Mesothelial cell of epicardium (in vitro differentiated cells): ENCODE data around the gene GABRB2. TPM values are rescaled to one million over a fixed set of nuclear protein-coding genes. Genes with fewer than 3 reads are reported as not detected.

Experiments used
- DNase-seq, 2 experiments: peaks; one replicate each; pipeline ENCODE4 v3.0.0; 2021; ENCODE audit warnings: low spot score in 2 of 2; ENCODE audit not compliant: unreplicated experiment in 2 of 2
- H3K27ac Mint-ChIP-seq: 2 replicates; pipeline ENCODE4 v1.8.0; 2021; ENCODE audit warnings: mixed read lengths
- H3K27me3 Mint-ChIP-seq: 2 replicates; pipeline ENCODE4 v1.8.0; 2021; ENCODE audit warnings: low read depth, mixed read lengths
- H3K36me3 Mint-ChIP-seq: 2 replicates; pipeline ENCODE4 v1.8.0; 2021; ENCODE audit warnings: mixed read lengths
- H3K4me1 Mint-ChIP-seq: 2 replicates; pipeline ENCODE4 v1.8.0; 2021; ENCODE audit warnings: mixed read lengths
- H3K4me3 Mint-ChIP-seq: 2 replicates; pipeline ENCODE4 v1.8.0; 2021; ENCODE audit warnings: mild to moderate bottlenecking, moderate library complexity, mixed read lengths
- H3K9me3 Mint-ChIP-seq: 2 replicates; pipeline ENCODE4 v1.8.0; 2021; ENCODE audit warnings: mixed read lengths
- total RNA-seq: library from RNA; stranded (reverse); gene quantifications from 3 replicates; pipeline ENCODE4 v1.2.1, GENCODE V29; 2021
- TF ChIP-seq, protein P1 (sequence below): fragments of 200-600 bp; sonication (generic); IDR thresholded peaks from one replicate; pipeline ENCODE4 v1.5.0; 2021; ENCODE audit warnings: antibody characterized with exemption; ENCODE audit not compliant: unreplicated experiment

GABRB2 gene
- total RNA-seq, 1 donor from 2014 or later, result 0.76 TPM

DNA sequence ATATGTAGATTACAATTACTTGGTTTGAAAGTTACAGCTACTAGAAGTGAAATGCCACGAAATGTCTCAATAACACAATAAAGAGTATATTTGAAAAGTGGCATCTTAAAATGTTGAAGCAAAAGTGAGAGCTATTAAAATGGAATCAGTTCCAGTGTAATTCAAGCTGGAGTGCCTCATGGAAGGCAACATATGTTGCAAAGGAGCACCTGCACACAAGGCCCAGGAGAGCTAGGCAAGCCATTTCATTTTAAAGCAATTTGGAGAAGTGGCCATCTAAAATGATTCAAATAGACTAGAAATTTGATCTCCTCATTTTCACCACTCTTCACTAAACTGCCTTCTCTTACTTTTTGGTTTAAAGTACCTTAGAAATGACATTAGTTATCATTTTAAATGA lies 167.8 kb downstream of the GABRB2 start:
- H3K4me3 Mint-ChIP-seq, result no peak overlapping the region

DNA sequence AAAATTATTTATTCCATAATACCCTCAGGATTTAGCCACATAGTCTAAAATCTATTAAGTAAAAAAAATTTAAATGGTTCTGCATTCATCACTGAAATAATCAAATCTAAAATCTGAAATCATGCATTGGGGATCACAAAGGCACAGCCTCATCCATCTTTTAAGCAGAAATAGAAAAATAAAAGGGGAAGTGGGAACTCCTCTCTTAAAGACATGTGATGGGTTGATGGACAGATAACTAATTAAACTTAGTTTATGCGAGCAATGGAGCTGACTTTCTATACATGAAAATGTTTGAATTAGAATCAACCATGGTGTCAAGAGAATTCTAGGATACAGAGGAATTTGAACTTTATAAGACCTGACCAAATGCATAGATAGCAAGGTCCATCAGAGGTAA lies 170.5 kb downstream of the GABRB2 start:
- peaks cover 7% of the 10 kb centered on the region for H3K27me3 Mint-ChIP-seq
- TF ChIP-seq, protein P1, sequence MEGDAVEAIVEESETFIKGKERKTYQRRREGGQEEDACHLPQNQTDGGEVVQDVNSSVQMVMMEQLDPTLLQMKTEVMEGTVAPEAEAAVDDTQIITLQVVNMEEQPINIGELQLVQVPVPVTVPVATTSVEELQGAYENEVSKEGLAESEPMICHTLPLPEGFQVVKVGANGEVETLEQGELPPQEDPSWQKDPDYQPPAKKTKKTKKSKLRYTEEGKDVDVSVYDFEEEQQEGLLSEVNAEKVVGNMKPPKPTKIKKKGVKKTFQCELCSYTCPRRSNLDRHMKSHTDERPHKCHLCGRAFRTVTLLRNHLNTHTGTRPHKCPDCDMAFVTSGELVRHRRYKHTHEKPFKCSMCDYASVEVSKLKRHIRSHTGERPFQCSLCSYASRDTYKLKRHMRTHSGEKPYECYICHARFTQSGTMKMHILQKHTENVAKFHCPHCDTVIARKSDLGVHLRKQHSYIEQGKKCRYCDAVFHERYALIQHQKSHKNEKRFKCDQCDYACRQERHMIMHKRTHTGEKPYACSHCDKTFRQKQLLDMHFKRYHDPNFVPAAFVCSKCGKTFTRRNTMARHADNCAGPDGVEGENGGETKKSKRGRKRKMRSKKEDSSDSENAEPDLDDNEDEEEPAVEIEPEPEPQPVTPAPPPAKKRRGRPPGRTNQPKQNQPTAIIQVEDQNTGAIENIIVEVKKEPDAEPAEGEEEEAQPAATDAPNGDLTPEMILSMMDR, result no peak
- H3K4me1 Mint-ChIP-seq, result peaks cover 14% of the 10 kb centered on the region
- DNase-seq, result no peak
- H3K9me3 Mint-ChIP-seq, result no peaks in the 10 kb centered on the region
- H3K36me3 Mint-ChIP-seq, result no peaks in the 10 kb centered on the region
- no peak overlapping the region for H3K27ac Mint-ChIP-seq
- H3K4me3 Mint-ChIP-seq, result no peak overlapping the region

More for the DNA sequence above, 167.8 kb downstream of the GABRB2 start:
- Mint-ChIP-seq H3K27ac (no peak overlapping the region), H3K27me3 (no peaks in the 10 kb centered on the region), H3K36me3 (no peaks in the 10 kb centered on the region), H3K9me3 (no peaks in the 10 kb centered on the region), H3K4me1 (peaks cover 14% of the 10 kb centered on the region)
- no peak for DNase-seq
- TF ChIP-seq, protein P1, result no peak

DNA sequence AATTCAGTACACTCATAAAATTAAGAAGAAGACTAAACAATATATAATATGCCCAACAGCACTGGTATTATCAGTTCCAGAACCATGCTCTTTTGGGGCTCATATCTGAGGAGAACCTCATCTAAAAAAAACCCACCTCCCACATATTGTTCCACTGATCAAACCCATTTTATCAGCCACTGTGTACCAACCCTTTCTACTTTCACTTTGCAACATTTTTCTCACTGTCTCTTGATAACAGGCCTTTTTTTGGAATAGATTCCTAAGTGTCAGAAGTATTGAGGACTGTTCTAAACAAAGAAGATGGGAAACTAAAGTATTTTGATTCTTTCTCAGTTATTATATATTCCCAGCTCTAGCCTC lies 173.2 kb downstream of the GABRB2 start:
- Mint-ChIP-seq H3K27ac (no peak overlapping the region), H3K36me3 (no peaks in the 10 kb centered on the region), H3K4me1 (peaks cover 11% of the 10 kb centered on the region), H3K9me3 (no peaks in the 10 kb centered on the region), H3K27me3 (peaks cover 15% of the 10 kb centered on the region), H3K4me3 (no peak overlapping the region)
- no peak for DNase-seq
- TF ChIP-seq, protein P1, result no peak

DNA sequence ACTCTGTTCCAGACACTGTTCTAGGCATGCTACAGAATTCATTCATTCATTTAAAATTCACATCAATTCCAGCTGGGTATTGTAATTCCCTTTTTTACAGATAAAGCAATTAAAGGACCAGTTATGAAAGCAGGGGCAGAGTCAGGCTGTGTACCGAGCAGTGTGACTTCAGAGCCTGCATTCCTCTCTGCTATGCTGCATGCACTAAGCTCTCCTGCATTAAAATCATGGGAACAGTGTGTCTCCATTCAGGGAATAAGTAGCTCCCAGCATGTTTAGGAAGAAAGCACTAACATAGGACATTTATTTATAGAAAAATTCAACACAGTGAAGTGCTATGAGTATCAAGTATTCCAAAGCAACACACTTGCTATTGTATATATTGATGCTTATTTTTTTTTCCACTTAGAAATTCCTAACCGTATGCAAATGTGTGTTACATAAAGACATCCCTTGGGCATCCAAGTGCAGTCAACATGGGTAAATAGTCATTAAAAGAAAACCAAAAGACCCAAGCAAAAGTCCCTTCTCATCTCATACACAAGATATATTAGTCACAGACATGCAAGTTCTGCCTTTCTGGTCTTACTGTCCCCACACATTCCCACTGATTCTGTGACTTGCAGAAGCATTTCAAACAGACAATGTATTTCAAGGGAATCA lies 173.7 kb downstream of the GABRB2 start:
- no peak overlapping the region for H3K4me3 Mint-ChIP-seq
- H3K36me3 Mint-ChIP-seq, result no peaks in the 10 kb centered on the region
- H3K4me1 Mint-ChIP-seq, result peaks cover 11% of the 10 kb centered on the region
- no peak overlapping the region for H3K27ac Mint-ChIP-seq
- TF ChIP-seq, protein P1, result no peak
- H3K9me3 Mint-ChIP-seq, result no peaks in the 10 kb centered on the region
- peaks cover 15% of the 10 kb centered on the region for H3K27me3 Mint-ChIP-seq
- DNase-seq, result no peak

DNA sequence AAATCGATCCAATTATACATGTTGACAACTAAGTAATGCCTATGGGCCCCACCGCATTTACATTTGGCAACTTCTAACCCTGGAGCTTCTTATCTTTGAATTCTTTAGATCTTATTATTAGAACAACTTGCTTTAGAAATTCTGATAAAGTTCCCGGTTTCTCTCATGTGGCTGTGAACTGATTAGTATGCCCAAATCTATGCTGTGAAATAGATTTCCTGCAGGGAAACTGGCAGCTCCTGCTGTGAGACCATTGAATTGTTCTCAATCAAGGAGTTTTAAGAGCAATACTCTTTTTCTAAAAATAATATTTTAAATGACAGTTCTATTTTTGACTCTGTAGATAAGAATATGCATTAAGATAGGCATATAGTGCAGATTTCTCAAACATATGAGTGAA lies 177.5 kb downstream of the GABRB2 start:
- Mint-ChIP-seq H3K4me3 (no peak overlapping the region), H3K36me3 (no peaks in the 10 kb centered on the region), H3K27me3 (peaks cover 15% of the 10 kb centered on the region), H3K27ac (no peak overlapping the region), H3K9me3 (no peaks in the 10 kb centered on the region), H3K4me1 (no peaks in the 10 kb centered on the region)
- TF ChIP-seq, protein P1, result no peak
- no peak for DNase-seq

DNA sequence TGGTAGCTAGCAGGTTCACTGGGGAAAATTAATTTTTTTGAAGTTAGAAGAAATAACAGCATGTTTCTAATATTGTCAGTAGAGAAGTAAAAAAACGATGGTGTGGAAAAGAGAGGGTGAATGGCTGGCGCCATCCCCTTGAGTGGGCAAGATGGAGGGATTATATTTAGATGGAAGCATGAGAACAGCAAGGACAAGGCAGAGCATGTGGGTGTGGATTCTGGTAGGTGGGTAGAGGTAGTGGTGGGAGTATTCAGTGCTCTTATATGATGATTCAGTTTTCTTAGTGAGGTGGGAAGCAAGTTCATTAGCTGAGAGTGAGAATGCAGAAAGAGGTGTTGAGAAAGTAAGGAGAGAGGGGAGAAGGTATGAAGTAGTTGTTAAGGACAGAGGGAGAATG lies 188.1 kb downstream of the GABRB2 start:
- no peak overlapping the region for H3K4me3 Mint-ChIP-seq
- TF ChIP-seq, protein P1, result no peak
- H3K27ac Mint-ChIP-seq, result no peak overlapping the region
- no peaks in the 10 kb centered on the region for H3K4me1 Mint-ChIP-seq
- peaks cover 2% of the 10 kb centered on the region for H3K27me3 Mint-ChIP-seq
- no peak for DNase-seq
- no peaks in the 10 kb centered on the region for H3K9me3 Mint-ChIP-seq
- H3K36me3 Mint-ChIP-seq, result no peaks in the 10 kb centered on the region
